HG03159 (cell line): ENCODE measurements around the gene ANK2.

Source experiments
- ATAC-seq: cut with Tn5 transposase; IDR thresholded peaks from one replicate; pipeline ENCODE4 v1.9.1; 2021; ENCODE audit warnings: mild to moderate bottlenecking, moderate library complexity; ENCODE audit not compliant: unreplicated experiment

Gene ANK2

DNA sequence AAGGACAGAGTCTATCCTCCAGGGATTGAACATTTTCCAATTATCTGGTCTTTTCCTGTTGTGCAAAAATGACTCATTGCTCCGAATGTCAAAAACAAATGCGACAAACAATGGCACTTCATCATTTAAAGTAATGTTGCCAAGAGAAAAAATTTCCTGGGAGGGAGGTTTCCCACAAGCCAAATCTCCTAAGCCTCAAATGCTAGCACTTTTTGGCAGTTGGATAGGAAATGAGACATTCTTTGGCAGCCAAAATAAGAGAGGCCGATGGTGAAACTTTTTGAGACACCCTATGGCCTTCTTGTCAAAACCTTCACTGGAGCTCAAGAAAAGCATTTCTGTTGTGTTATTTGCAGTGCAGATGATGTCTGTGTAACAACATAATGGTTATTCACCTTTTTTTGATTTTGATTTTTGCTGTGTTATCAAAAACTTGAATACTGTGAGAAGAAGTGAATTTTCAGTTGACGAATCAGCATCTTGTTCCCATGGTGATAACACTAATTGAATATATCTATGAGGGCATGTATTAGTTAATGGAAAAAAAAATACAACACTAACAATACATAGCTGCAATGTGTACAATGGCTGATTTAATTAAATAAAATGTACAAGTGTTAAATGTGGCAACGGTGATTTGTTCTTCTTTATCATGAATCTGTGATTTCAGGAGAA, 333.8 kb downstream of the ANK2 start:
- no peak for ATAC-seq

DNA sequence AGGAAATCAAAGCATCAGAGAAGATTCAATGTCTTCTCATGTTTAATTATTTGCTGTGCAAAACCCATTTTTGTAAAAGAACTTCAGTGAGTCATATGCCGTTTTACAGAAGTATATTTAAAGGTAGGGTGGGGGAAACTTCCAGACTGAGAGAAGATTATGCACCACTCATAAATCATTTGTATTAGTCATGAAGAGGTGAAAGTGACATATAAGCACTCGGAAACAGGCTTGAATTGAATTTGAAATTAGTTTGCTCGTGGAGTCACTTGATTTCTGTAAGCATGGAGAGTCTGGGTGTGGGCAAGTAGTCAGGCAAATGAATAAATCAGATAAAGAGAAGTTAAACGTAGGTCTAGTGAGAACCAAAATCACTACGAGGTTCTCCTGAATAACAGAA, 335.1 kb downstream of the ANK2 start:
- no peak for ATAC-seq

DNA sequence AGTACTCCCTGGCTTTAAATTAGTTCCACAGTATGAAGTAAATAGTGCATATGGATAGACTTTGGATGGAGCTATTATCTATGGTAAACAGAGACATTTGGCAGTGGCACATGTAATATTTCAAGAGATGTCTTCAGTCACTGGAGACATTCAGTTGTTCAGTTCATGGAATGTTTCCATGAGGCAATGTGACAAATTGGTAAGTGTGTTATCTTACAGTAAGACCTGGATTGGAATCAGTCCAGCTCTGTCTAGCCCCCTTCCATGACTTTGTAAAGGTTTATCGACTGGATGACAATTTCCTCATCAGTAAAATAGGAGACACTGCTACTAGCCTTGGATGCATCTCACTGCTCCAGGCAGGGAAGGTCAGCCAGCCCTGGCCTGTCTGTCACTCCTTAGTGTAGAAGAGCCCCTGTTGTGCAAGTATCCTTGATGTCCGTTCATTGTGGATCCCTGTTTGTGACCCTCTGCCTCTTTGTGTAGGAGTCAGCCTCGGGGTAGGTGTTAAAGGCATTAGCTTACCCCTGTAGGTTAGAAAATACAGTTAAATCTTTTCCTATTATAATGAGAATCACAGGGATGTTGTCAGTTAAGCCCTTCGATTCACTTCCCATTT, 335.9 kb downstream of the ANK2 start:
- ATAC-seq, result no peak

DNA sequence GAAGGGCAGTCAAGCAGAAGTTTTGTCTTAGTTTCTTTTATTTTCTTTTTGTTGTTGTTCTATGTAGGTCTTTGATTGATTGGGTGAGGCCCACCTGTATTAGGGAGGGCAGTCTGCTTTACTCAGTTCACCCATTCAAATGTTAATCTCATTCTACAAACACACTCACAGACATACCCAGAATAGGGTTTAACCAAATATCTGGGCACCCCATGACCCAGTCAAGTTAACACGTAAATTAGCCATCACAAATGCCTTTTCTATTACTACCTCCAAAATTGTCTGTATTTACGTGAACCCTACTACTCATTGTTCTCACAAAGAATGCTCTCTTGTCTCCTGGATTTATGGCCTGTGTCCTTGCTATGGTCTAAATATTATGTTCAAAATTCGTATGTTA, 339.7 kb downstream of the ANK2 start:
- no peak for ATAC-seq

DNA sequence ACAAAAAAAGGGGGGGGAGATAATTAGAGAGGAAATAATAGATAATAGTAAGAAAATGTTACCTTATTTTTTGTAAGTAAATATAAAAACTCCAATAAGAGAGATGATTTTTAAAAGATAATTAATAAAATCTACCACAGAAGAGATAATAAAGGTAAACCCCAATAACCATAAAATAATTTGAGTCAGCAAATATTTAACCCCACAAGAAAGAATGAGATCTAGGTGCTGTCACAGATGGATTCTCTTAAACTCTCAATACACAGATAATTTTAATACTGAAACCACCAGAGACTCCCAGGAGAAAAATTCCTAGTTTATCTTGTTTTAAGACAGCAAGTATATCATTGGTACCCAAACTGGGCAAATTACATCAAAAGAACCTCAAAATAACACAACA, 341.4 kb downstream of the ANK2 start:
- ATAC-seq, result no peak

DNA sequence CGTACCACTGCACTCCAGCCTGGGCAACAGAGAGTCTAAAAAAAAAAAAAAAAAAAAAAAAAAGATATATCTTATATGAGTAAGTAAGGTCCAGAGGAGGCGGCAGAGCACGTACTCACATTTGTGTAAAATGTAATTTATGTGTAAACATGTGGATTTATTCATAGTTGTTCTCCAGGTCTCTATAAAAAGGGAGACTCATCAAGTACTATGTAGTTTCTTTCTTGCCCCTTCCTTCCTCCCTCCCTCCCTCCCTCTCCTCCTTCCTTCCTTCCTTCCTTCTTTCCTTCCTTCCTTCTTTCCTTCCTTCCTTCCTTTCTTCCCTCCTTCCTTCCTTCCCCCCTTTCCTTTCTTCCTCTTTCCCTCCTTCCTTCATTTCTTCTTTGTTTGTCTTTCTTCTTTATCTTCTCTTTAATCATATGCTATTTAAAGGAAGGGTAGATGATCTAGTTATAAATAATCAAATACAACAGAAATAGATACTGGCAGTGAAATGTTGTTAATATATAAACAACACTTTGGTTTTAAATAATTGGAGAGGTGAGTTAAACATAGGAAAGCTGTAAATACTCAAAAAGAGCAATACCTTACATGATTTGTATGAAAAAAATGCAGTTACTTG, 344.8 kb downstream of the ANK2 start:
- ATAC-seq, result no peak

DNA sequence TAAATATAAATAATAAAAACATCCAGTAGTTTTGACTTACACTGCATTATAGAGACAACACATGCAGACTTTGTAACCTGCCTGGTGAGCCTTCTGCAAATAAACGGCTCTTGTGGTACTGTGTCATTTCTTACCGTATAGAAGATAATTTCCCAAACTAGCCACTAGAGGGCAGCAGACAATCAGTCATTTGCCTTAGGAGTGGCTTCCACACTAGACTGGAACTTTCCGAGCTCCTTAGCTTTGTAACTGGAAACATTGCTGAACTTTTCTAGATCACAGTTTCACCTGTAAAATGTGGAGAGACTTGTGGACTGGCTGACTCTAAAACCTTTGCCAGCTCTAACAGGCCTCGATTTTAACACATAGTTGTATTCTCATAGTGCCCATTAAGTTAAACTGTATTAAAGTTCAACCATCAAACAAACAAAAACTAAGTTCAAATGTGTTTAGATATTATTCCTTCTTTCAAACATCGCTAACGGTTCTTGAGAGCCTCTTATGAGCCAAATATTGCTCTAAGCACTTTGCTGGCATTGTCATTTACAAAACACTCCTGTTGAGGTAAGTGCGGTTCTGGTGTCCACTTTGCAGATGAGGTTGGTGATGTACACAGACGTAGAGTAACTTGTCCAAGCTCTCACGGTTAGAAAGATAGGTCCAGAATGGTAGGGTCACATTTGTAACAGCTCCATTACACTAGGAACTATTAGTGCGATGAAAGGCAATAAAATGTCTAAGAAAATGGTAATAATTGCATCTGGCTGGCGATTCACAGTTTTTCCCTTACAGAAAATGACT, 345.5 kb downstream of the ANK2 start:
- ATAC-seq, result peak; percentile 90

DNA sequence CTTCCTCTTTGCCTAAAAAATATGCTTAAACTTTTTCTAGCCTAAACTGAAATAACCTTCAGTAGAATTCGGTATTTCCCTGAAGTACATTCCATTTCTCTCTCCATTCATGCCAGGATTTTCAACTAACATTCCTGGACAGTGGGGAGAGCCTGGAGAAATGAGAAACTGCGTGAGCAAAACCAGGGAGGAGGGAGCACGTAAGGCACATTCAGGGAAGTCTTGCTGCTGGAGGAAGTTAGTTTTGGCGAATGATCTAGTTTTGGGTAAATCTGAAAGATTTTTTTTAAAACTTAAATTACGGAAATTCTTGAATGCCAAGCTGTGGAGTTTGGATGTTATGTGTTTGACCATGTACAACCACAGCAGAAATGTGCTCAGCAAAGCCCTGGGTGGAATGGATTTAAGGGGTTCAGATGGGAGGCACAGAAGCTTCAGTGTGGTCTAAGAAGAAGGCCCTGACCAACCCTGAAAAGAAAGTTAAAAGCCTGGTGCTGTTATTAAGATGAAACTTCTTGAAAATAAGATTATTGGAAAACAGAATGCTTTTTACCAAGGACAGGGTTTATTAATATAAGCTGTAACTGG, 347.8 kb downstream of the ANK2 start:
- ATAC-seq, result no peak

DNA sequence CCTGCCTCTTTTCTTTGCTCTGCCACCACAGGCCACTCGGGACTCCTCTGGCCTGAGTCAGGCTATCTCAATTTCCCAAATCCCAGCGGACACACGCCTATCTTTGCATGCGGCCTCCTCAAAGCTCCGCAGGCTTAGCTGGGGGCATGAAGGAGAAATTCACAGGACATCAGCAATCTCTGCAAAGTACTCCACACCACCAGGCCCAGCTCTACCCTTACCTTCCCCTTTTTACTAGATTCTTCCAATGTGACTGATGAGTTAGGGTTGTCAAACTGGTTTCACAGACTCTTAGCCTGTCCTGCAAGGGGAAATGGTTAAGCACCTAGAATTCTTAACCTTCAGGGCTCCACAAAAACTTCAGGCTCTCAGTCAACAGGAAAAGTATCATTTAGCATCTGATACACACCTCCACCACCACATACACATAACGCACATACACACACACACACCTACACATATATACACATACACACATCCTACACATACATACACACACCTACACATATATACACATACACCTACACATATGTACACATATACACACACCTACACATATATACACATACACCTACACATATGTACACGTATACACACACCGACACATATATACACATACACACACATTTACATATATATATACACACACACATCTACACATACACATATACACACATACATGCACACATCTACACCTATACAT, 349.1 kb downstream of the ANK2 start:
- no peak for ATAC-seq

DNA sequence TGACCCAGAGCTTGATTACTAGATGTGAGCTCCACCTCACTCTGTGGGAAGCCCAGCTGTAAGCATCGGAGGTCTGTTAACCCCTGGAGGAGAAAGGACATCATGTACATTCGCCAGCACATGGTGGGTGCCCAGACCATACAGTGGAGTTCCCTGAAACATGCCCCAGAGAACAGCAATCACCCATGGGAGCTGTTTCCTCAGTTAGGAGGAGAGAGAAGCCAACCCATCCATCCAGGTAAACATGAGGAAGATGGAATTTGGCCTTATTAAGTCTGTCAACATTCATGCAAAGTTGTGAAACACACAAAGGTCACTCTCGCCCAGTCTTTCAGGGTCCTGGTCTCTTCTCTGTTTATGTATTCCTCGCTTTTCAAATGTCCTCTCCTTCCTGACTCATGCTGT, 354.7 kb downstream of the ANK2 start:
- ATAC-seq, result no peak

DNA sequence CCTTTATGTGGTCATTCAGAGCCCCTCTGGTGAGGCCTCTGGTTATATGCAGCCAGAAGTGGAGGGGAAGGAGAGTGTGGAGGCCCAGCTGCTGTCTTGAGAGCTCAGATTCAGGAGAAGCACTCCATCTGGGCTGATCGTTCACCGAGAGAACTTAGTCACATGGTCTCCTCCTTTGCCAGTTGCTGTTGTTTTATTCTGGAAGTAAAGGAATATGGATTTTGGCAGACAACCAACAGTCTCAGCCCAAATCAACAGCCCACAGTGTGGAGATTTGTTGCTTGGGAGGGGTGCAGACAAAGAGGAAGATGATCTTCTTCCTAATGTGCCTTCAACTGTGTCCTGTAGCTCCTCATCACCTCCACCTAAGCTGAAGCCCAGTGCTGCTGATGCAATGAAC, 355.4 kb downstream of the ANK2 start:
- ATAC-seq, result no peak

DNA sequence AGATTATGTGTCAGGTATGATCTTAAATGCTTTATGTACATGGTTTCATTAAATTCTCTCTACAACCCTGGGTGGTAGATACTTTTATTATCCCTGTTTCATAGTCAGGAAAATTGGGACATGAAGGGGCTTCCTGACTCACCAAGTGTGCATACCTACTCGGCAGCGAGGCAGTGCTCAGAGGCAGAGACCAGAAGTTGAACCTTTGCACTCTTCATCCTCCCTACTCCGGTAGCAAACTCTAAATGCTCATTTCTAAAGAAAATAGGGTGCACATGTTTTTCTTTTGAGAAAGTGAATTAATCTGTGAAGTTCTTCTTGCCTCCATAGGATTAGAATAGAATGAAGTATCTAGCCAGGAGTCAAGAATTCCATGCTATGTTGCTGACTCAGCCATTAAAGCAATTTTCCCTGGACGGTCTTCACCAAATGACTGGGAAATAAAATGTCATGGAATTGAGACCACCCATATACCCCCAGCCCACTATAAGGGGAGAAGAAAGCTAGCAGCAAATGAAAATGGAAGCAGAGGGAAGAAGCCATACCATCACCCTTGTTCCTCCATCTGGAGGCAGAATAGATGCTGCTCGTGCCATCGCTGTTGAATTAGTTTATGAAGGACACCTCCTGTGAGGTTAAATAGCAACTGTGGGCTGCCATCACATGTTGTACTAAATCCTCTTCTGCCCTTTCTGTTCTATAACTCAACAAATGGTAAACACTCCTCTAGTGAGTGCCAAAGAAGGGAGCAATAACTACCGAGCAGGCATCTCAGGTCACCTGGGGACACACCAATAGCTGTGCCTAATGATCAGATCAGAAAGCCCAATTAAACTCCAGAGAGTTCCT, 356.6 kb downstream of the ANK2 start:
- no peak for ATAC-seq

DNA sequence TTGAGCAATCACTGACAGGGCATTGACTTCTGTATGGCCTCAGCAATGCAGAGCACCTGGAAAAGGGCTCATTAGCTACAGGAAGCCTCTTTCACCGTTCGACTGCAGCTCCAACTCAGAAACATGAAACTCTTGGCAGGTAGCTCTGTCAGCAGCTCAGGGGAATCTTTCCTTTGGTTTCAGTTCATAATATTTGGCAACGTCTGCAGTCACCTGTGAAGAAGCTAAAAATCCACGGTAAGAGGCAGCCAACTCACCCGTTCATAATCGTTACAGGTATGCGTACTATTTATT, 357.2 kb downstream of the ANK2 start:
- ATAC-seq, result no peak

DNA sequence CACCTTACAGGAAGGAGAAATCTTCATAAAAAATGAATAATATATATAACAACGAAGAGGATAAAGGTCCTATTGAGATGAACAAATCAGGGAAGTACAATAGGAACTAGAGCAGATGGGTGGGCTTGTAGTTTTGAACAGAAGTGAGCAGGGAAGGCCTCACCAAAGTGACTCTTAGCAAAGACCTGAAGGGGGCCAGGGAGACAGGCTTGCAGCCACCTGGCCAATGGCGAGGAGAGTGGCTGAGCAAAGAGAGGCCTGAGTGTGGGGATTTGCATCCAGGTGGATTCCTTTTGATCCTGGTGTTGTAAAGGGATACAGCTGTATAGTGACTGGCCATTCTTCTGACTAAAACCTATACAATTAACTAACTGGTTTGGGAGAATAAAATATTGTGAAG, 358.0 kb downstream of the ANK2 start:
- no peak for ATAC-seq

DNA sequence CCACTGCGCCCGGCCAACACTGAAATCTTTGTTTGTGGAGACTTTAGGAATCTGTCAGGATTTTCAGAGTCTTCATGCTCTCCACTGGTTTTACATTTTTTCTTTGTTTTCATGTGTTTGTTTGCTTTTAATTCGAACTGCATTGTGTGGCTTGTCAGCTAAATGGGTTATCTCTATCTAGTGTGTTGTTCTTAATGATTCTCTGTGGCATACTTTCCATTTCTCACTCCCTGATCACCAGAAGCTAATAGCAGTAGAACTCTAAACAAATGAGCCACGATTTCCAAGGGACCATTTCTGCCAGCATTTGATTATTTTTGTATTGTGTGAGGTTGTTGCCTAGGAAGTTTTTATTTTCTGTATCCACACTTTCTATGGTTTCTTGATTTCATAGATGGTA, 359.7 kb downstream of the ANK2 start:
- ATAC-seq, result no peak

DNA sequence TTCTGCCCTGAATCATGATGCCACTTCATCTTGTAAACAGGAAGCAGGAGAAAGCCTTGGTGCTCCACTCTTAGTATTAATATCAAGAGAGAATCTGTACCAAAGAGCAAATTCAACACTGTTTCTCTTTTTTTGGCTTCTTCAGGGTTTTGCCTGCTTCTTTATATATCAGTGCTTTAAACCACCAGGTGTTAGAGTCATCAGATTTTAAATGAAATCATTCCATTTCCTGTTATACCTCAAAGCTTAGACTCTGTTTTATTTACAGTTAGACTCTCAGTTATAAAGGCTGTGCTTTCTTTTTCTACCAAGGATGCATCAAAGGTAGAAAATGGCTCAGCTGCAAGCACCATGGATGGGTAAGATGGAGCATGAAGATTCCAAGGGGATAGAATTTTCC, 361.2 kb downstream of the ANK2 start:
- ATAC-seq, result no peak

DNA sequence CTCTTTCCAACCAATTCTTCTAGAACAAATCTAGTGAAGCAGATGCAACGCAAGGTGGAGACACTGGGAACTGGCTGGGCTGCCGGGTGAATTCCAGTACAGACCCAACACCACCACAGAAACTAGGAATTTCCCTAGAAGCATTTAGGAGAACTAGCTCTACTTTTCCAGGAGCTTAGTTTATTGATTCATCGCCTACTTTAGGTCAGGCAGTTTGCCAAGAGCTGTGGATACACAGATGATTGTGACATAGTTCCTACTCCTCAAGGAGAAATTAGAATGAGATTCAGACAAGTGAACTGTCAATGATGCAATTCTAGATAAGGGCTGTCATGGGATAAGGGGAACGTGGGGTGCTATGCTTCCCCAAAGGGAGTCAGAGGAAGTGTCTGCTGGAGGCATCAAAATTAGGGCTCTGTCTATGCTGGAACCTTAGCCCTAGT, 362.1 kb downstream of the ANK2 start:
- ATAC-seq, result no peak

DNA sequence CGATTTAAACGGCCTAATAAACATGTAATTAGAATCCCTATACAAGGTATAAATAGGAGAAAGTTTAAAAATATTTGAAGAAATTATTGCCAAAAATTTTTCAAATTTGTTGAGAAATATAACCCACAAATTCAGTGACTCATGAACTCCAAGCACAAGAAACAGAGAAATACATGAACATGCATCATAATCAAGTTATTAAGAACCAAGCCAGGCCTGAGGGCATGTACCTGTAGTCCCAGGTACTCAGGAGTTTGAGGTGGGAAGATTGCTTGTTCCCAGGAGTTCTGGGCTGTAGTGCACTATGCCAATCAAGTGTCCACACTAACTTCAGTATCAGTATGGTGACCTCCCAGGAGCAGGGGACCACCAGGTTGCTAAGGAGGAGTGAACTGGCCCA, 370.2 kb downstream of the ANK2 start:
- no peak for ATAC-seq

DNA sequence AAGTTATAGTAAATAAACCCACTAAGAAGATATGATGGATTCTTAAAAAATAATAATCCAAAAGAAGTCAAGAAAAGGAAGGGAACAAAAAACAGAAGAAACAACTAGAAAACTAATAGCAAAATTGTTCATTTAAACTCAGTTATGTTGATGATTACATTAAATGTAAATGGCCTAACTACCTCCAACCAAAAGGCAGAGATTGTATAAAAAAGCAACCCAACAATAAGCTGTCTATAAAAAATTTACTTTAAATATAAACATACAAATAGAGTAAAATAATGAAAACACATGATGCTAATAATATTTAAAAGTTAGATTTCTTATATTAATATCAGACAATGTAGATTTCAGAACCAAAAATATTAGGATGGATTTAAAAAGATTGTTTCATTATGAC, 371.5 kb downstream of the ANK2 start:
- ATAC-seq, result no peak

DNA sequence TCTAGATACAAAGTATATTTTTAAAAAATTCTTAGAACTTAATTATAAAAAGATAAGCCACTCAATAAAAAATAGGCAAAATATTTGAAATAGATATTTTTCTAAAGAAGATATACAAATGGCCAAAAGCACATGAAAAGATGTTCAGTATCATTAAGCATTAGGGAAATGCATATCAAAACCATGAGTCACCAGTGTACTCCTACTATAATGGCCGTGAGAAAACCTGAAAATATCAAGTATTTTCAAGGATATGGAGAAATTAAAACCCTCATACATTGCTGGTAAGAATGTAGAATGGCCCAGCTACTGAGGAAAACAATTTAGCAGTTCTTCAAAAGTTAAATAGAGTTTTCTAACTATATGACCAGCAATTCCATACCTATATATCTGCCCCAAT, 374.2 kb downstream of the ANK2 start:
- ATAC-seq, result no peak
